C4-2B (cell line): ENCODE measurements around the gene ZNF197.
"Not testable (repeated sequence)": the region's sequence is repeated elsewhere in the genome, so short reads cannot be mapped to it uniquely, and the experiment has no call there.

Source experiments
- ZFX ChIP-seq: fragments of 450-650 bp; IDR thresholded peaks from 2 replicates; pipeline ENCODE4 v1.6.1; 2017
- TF ChIP-seq, protein P1 (sequence below): fragments of 450-650 bp; conservative IDR thresholded peaks from 2 replicates; pipeline ENCODE4 v1.5.1; 2017; ENCODE audit warnings: mild to moderate bottlenecking

DNA sequence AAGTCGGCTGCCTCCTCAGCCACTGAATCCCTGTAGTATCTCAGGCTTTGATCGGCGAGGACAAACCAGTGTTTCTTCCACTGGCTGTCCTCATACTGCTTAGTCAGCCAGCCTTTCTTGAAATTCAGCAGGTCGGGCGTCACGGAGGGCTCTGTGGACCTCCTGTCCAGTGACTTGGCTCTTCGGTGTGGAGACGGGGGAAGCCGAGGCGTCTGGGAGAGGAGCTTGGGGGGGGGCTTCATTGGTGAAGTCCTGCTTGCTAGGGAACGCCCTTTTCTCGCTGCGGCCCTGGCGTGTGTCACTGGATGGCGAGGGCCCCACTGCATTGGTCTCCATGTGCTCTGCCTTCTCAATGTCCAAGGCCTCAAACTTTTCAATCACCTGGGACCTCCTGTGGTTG is 45.1 kb upstream of the ZNF197 start:
- TF ChIP-seq, protein P1, sequence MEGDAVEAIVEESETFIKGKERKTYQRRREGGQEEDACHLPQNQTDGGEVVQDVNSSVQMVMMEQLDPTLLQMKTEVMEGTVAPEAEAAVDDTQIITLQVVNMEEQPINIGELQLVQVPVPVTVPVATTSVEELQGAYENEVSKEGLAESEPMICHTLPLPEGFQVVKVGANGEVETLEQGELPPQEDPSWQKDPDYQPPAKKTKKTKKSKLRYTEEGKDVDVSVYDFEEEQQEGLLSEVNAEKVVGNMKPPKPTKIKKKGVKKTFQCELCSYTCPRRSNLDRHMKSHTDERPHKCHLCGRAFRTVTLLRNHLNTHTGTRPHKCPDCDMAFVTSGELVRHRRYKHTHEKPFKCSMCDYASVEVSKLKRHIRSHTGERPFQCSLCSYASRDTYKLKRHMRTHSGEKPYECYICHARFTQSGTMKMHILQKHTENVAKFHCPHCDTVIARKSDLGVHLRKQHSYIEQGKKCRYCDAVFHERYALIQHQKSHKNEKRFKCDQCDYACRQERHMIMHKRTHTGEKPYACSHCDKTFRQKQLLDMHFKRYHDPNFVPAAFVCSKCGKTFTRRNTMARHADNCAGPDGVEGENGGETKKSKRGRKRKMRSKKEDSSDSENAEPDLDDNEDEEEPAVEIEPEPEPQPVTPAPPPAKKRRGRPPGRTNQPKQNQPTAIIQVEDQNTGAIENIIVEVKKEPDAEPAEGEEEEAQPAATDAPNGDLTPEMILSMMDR = not testable (repeated sequence)
- TF ChIP-seq ZFX = not testable (repeated sequence)
